Measurements from ENCODE around the gene CA6. TPM values are rescaled to one million over a fixed set of nuclear protein-coding genes. Genes with fewer than 3 reads are reported as not detected.
"Not testable (repeated sequence)": the region's sequence is repeated elsewhere in the genome, so short reads cannot be mapped to it uniquely, and the experiment has no call there.

CA6 gene
- polyA plus RNA-seq, 1 donor (not counting 4 experiments of a cell fraction or from before 2014, with no cell fraction given), result not detected

- TF ChIP-seq EZH2 (IDR thresholded peaks at IDR 0.05; ENCODE audit: low read length) (no peak), CTCF (optimal IDR thresholded peaks at IDR 0.05 in 1 of 3, IDR thresholded peaks at IDR 0.05 in 1 of 3, conservative IDR thresholded peaks at IDR 0.05 in 1 of 3; ENCODE audit: extremely low read depth in 1 of 3, insufficient read depth in 2 of 3, low read length in 3 of 3) (no peak)
- no peaks in the 10 kb centered on the region for H3K79me2 ChIP-seq (ENCODE audit: control insufficient read depth, insufficient read depth, low read length)
- no peak overlapping the region for H3K4me2 ChIP-seq (ENCODE audit: control insufficient read depth, extremely low read depth, insufficient read depth, low read depth, low read length)
- no peaks in the 10 kb centered on the region for H3K4me1 ChIP-seq (ENCODE audit: control insufficient read depth, extremely low read depth, insufficient read depth, low read length)
- DNase-seq (ENCODE audit: low read depth, low spot score), result no peak
- H3K27me3 ChIP-seq (ENCODE audit: control insufficient read depth, extremely low read depth, insufficient read depth, low read length), result no peaks in the 10 kb centered on the region
- no peak overlapping the region for H3K9ac ChIP-seq (ENCODE audit: control insufficient read depth, extremely low read depth, insufficient read depth, low read length)
- no peak overlapping the region for H3K27ac ChIP-seq (ENCODE audit: control insufficient read depth, insufficient read depth, low read length)
- H3K4me3 ChIP-seq (ENCODE audit: control insufficient read depth in 2 of 3, extremely low read depth in 1 of 3, insufficient read depth in 2 of 3, low read depth in 1 of 3, low read length in 3 of 3), result no peak overlapping the region
- no peaks in the 10 kb centered on the region for H3K9me3 ChIP-seq (ENCODE audit: control insufficient read depth, low read depth, low read length)
- no peaks in the 10 kb centered on the region for H3K9me1 ChIP-seq (ENCODE audit: control insufficient read depth, extremely low read depth, insufficient read depth, low read length)
- no peak overlapping the region for H2AFZ ChIP-seq (ENCODE audit: control insufficient read depth, low read length)
- H4K20me1 ChIP-seq (ENCODE audit: control insufficient read depth, extremely low read depth, insufficient read depth, low read length), result no peaks in the 10 kb centered on the region
- dilution Hi-C loops (cut with MboI; ENCODE audit: extremely low pct_ligation_motif_present, low sequenced_read_pairs), result no loop called here
- H3K36me3 ChIP-seq (ENCODE audit: control insufficient read depth in 2 of 2, extremely low read depth in 1 of 2, insufficient read depth in 2 of 2, low read length in 2 of 2), result no peaks in the 10 kb centered on the region
- no peak for FAIRE-seq
Observed at GRCh38 chr1:8930116-8930515, 15.6 kb upstream of the CA6 start.

- H3K36me3 ChIP-seq (ENCODE audit: control insufficient read depth in 2 of 2, extremely low read depth in 1 of 2, insufficient read depth in 2 of 2, low read length in 2 of 2); H3K4me1 ChIP-seq (ENCODE audit: control insufficient read depth, extremely low read depth, insufficient read depth, low read length); FAIRE-seq; H3K9me3 ChIP-seq (ENCODE audit: control insufficient read depth, low read depth, low read length); H4K20me1 ChIP-seq (ENCODE audit: control insufficient read depth, extremely low read depth, insufficient read depth, low read length); H3K27ac ChIP-seq (ENCODE audit: control insufficient read depth, insufficient read depth, low read length); dilution Hi-C loops (cut with MboI; ENCODE audit: extremely low pct_ligation_motif_present, low sequenced_read_pairs); H3K9me1 ChIP-seq (ENCODE audit: control insufficient read depth, extremely low read depth, insufficient read depth, low read length); H3K4me2 ChIP-seq (ENCODE audit: control insufficient read depth, extremely low read depth, insufficient read depth, low read depth, low read length); H3K9ac ChIP-seq (ENCODE audit: control insufficient read depth, extremely low read depth, insufficient read depth, low read length); H3K4me3 ChIP-seq (ENCODE audit: control insufficient read depth in 2 of 3, extremely low read depth in 1 of 3, insufficient read depth in 2 of 3, low read depth in 1 of 3, low read length in 3 of 3); H2AFZ ChIP-seq (ENCODE audit: control insufficient read depth, low read length); H3K79me2 ChIP-seq (ENCODE audit: control insufficient read depth, insufficient read depth, low read length); H3K27me3 ChIP-seq (ENCODE audit: control insufficient read depth, extremely low read depth, insufficient read depth, low read length); DNase-seq (ENCODE audit: low read depth, low spot score): not testable (repeated sequence)
Observed at GRCh38 chr1:8937051-8937450, 8.6 kb upstream of the CA6 start.

- Histone ChIP-seq H4K20me1 (ENCODE audit: control insufficient read depth, extremely low read depth, insufficient read depth, low read length) (no peaks in the 10 kb centered on the region), H3K4me1 (ENCODE audit: control insufficient read depth, extremely low read depth, insufficient read depth, low read length) (peaks cover 8% of the 10 kb centered on the region), H3K9ac (ENCODE audit: control insufficient read depth, extremely low read depth, insufficient read depth, low read length) (no peak overlapping the region), H3K36me3 (ENCODE audit: control insufficient read depth in 2 of 2, extremely low read depth in 1 of 2, insufficient read depth in 2 of 2, low read length in 2 of 2) (no peaks in the 10 kb centered on the region), H3K27me3 (ENCODE audit: control insufficient read depth, extremely low read depth, insufficient read depth, low read length) (no peaks in the 10 kb centered on the region), H3K4me2 (ENCODE audit: control insufficient read depth, extremely low read depth, insufficient read depth, low read depth, low read length) (no peak overlapping the region), H3K9me3 (ENCODE audit: control insufficient read depth, low read depth, low read length) (no peaks in the 10 kb centered on the region), H3K79me2 (ENCODE audit: control insufficient read depth, insufficient read depth, low read length) (no peaks in the 10 kb centered on the region), H3K9me1 (ENCODE audit: control insufficient read depth, extremely low read depth, insufficient read depth, low read length) (no peaks in the 10 kb centered on the region), H3K27ac (ENCODE audit: control insufficient read depth, insufficient read depth, low read length) (no peak overlapping the region), H2AFZ (ENCODE audit: control insufficient read depth, low read length) (no peak overlapping the region), H3K4me3 (ENCODE audit: control insufficient read depth in 2 of 3, extremely low read depth in 1 of 3, insufficient read depth in 2 of 3, low read depth in 1 of 3, low read length in 3 of 3) (no peak overlapping the region)
- DNase-seq (ENCODE audit: low read depth, low spot score) (no peak), FAIRE-seq (no peak)
- dilution Hi-C loops (cut with MboI; ENCODE audit: extremely low pct_ligation_motif_present, low sequenced_read_pairs), result no loop called here
- TF ChIP-seq CTCF (optimal IDR thresholded peaks at IDR 0.05 in 1 of 3, IDR thresholded peaks at IDR 0.05 in 1 of 3, conservative IDR thresholded peaks at IDR 0.05 in 1 of 3; ENCODE audit: extremely low read depth in 1 of 3, insufficient read depth in 2 of 3, low read length in 3 of 3), result no peak
- no peak for TF ChIP-seq EZH2 (IDR thresholded peaks at IDR 0.05; ENCODE audit: low read length)
Observed at GRCh38 chr1:8937701-8938100, 8.0 kb upstream of the CA6 start.

Measured in keratinocyte (primary cell).